Measurements from ENCODE around the gene GPX4. TPM values are rescaled to one million over a fixed set of nuclear protein-coding genes. Genes with fewer than 3 reads are reported as not detected.

The GPX4 gene
- total and polyA plus RNA-seq, 9 of the 15 experiments (the other 6 are each of a cell fraction or from before 2014, with no cell fraction given), result 61.4 to 661 (median 349) TPM

- Histone ChIP-seq H3K36me3 (ENCODE audit: control insufficient read depth, insufficient read depth, low read length) (peaks cover 31% of the 10 kb centered on the region; the same call in 2 of the 3 replicates), H3K9ac (ENCODE audit: insufficient read depth in 1 of 2, low read depth in 2 of 2, low read length in 2 of 2) (peak overlapping the region in 1 of 2 experiments; percentile 37; a peak in 1 of 4 replicates), H3K27me3 (ENCODE audit: control insufficient read depth in 2 of 2, insufficient read depth in 2 of 2, low read length in 2 of 2) (no peaks in the 10 kb centered on the region), H3K79me2 (ENCODE audit: control insufficient read depth, insufficient read depth, low read length) (peaks cover 16% of the 10 kb centered on the region; the same call in 2 of the 3 replicates), H3K9me3 (replicated peaks; ENCODE audit: control insufficient read depth, insufficient read depth, low read depth, low read length) (no peaks in the 10 kb centered on the region), H3K4me2 (ENCODE audit: insufficient read depth, low read length) (no peak overlapping the region), H2AFZ (ENCODE audit: low read depth, low read length) (no peak overlapping the region), H3K9me1 (ENCODE audit: control insufficient read depth, insufficient read depth, low read length) (peaks cover 3% of the 10 kb centered on the region), H3K27ac (ENCODE audit: extremely low read depth, low read depth, low read length) (no peak overlapping the region), H4K20me1 (replicated peaks; ENCODE audit: control insufficient read depth, insufficient read depth, low read length) (no peaks in the 10 kb centered on the region; the same call in 1 of the 2 replicates), H3K4me1 (replicated peaks in 1 of 2; ENCODE audit: control insufficient read depth in 2 of 2, insufficient read depth in 2 of 2, low read length in 2 of 2) (peaks cover 8 to 79% of the 10 kb centered on the region in 2 experiments), H3K4me3 (no peak overlapping the region)
- DNase-seq (ENCODE audit: extremely low read depth in 1 of 4, low spot score in 3 of 4) (no peak), ATAC-seq (no peak), FAIRE-seq (no peak)
- BruUV-seq (replicated peaks), result no TSS peak
- intact Hi-C loops (cut with micrococcal nuclease) (no loop called here), in situ Hi-C loops (cut with MboI) (no loop called here)
- POLR2A ChIA-PET, result interaction anchor here (0.7 to 0.8 kb wide), 2 partner anchors 39 to 62 kb away, joined by 3 read pairs; no protein-coding TSS in a partner anchor
- WGBS (ENCODE audit: insufficient coverage, low coverage, missing lambda C conversion rate), result 90% methylated on average over 15 of the region's 18 CpGs
- CTCF ChIA-PET (ENCODE audit: low intra/inter-chr PET ratio), result no interaction called here
- TF ChIP-seq ZNF175 (CRISPR knock-in tag; IDR thresholded peaks at IDR 0.05; ENCODE audit: low read depth) (no peak), SAFB2 (IDR thresholded peaks at IDR 0.05; ENCODE audit: borderline replicate concordance, low read depth, low read length, severe bottlenecking) (no peak), E4F1 (CRISPR knock-in tag; IDR thresholded peaks at IDR 0.05; ENCODE audit: borderline replicate concordance) (no peak), CHCHD3 (CRISPR knock-in tag; IDR thresholded peaks at IDR 0.05) (no peak), RBM15 (IDR thresholded peaks at IDR 0.05; ENCODE audit: insufficient read depth, low read length) (no peak), JUNB (CRISPR knock-in tag; conservative IDR thresholded peaks at IDR 0.05) (no peak), KLF10 (CRISPR knock-in tag; IDR thresholded peaks at IDR 0.05) (no peak), HMG20A (CRISPR knock-in tag; conservative IDR thresholded peaks at IDR 0.05) (no peak), ZBTB49 (CRISPR knock-in tag; IDR thresholded peaks at IDR 0.05; ENCODE audit: borderline replicate concordance) (no peak), NR4A1 (CRISPR knock-in tag; IDR thresholded peaks at IDR 0.05) (no peak), NR4A1 (tag; IDR thresholded peaks at IDR 0.05) (no peak), TRIM25 (IDR thresholded peaks at IDR 0.05; ENCODE audit: borderline replicate concordance) (no peak), ESRRA (IDR thresholded peaks at IDR 0.05; ENCODE audit: borderline replicate concordance, low read depth) (no peak)
Observed at GRCh38 chr19:1129535-1129934, 25.7 kb downstream of the GPX4 start.
